Measurements from ENCODE around the gene E4F1.

DNA sequence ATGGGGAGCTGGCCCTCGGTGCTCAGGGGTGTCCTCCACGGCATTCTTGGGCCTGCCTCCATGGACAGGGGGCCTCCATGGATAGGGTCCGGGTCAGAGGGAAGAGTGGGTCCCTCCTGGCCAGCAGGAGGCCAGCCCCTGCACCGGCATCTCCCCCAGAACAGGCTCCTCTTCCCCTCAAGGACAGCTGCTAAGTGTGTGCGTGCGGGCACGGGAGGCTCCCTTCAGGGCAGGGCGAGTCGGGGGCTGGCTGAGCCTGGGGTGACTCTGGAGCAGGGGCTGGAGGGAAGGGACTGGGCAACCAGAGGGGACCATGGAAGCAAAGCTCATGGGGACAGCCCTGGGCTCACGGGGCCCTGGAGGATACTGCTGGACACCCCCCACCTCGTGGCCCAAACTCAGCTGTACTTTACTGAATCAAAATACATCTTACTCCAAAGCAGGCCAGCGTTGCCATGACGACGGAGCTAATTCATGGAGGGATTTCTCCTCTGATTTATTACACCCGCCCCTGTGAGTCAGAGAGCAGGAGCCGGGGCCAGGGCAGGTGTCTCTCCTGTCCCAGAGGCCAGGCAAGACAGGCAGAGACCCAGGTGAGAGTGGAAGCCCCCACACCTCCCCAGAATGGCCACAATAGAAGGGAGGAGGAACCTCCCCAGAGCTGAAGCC is 29.1 kb upstream of the E4F1 start:
- no peak for TF ChIP-seq CTCF (IDR thresholded peaks at IDR 0.05; ENCODE audit: low read depth, low read length)
- TF ChIP-seq EZH2phosphoT487 (IDR thresholded peaks at IDR 0.05; ENCODE audit: low read depth), result no peak

All from OCI-LY3 (cell line).